ENCODE measurements around the gene SAFB. TPM values are rescaled to one million over a fixed set of nuclear protein-coding genes. Genes with fewer than 3 reads are reported as not detected.

SAFB gene
- total and polyA plus RNA-seq, 2 of the 13 experiments (the other 11 are each of a cell fraction or from before 2014, with no cell fraction given): 21.0 to 28.4 TPM

- peak; percentile 66 for TF ChIP-seq ZGPAT (CRISPR knock-in tag; IDR thresholded peaks at IDR 0.05)
- TF ChIP-seq RFX5 (IDR thresholded peaks at IDR 0.05; ENCODE audit: low read depth, low read length): no peak
- TF ChIP-seq ZSCAN12 (CRISPR knock-in tag; IDR thresholded peaks at IDR 0.05): no peak
- TF ChIP-seq SYNCRIP (IDR thresholded peaks at IDR 0.05; ENCODE audit: insufficient read depth, low read depth, low read length): no peak
- TF ChIP-seq AHDC1 (CRISPR knock-in tag; IDR thresholded peaks at IDR 0.05; ENCODE audit: borderline replicate concordance): 0 out of 2 replicates have a peak, but pooled peaks have one; percentile 37
- TF ChIP-seq ZBTB37 (CRISPR knock-in tag; IDR thresholded peaks at IDR 0.05): no peak
- TF ChIP-seq ZNF670 (CRISPR knock-in tag; IDR thresholded peaks at IDR 0.05; ENCODE audit: borderline replicate concordance): peak; percentile 69
- TF ChIP-seq CCDC6 (CRISPR knock-in tag; IDR thresholded peaks at IDR 0.05): no peak
- TF ChIP-seq SIX1 (CRISPR knock-in tag; IDR thresholded peaks at IDR 0.05; ENCODE audit: borderline replicate concordance): no peak
- no peak for TF ChIP-seq POLR2AphosphoS2 (IDR thresholded peaks at IDR 0.05; ENCODE audit: low read depth, low read length)
- no peak for TF ChIP-seq KLF6 (CRISPR knock-in tag; IDR thresholded peaks at IDR 0.05)
- no peak for TF ChIP-seq ZNF24 (IDR thresholded peaks at IDR 0.05)
- TF ChIP-seq HDAC1 (CRISPR knock-in tag; IDR thresholded peaks at IDR 0.05): peak; percentile 34; the same call in 1 of the 2 replicates
- no peak for TF ChIP-seq ZNF3 (CRISPR knock-in tag; IDR thresholded peaks at IDR 0.05)
- no peak for TF ChIP-seq SRSF4 (IDR thresholded peaks at IDR 0.05; ENCODE audit: low read depth, low read length, poor library complexity, severe bottlenecking)
- TF ChIP-seq RAD21 (CRISPR knock-in tag; IDR thresholded peaks at IDR 0.05): 0 out of 2 replicates have a peak, but pooled peaks have one; percentile 36
- peak; percentile 71 for TF ChIP-seq TBX2 (CRISPR knock-in tag; IDR thresholded peaks at IDR 0.05; ENCODE audit: borderline replicate concordance)
- peak; percentile 25 for TF ChIP-seq RXRB (CRISPR knock-in tag; IDR thresholded peaks at IDR 0.05; ENCODE audit: borderline replicate concordance)
- no peak; the same call in 1 of the 2 replicates for TF ChIP-seq ZNF143 (CRISPR knock-in tag; IDR thresholded peaks at IDR 0.05)
- no peak for TF ChIP-seq ZFP1 (CRISPR knock-in tag; IDR thresholded peaks at IDR 0.05)
- no peak for TF ChIP-seq ZNF484 (CRISPR knock-in tag; IDR thresholded peaks at IDR 0.05; ENCODE audit: borderline replicate concordance, low read depth)
- peak; percentile 67; the same call in 1 of the 2 replicates for TF ChIP-seq KDM3A (CRISPR knock-in tag; IDR thresholded peaks at IDR 0.05; ENCODE audit: low read depth)
- TF ChIP-seq ZNF20 (CRISPR knock-in tag; IDR thresholded peaks at IDR 0.05): no peak
- TF ChIP-seq ZNF256 (CRISPR knock-in tag; conservative IDR thresholded peaks at IDR 0.05): no peak
Observed at GRCh38 chr19:5686647-5687359, 63.9 kb downstream of the SAFB start (continued).
